ENCODE measurements around the gene PHRF1. TPM values are rescaled to one million over a fixed set of nuclear protein-coding genes. Genes with fewer than 3 reads are reported as not detected.
A peak's percentile ranks its signal among the peaks of the same experiment; 100 is the strongest.

Gene PHRF1, protein sequence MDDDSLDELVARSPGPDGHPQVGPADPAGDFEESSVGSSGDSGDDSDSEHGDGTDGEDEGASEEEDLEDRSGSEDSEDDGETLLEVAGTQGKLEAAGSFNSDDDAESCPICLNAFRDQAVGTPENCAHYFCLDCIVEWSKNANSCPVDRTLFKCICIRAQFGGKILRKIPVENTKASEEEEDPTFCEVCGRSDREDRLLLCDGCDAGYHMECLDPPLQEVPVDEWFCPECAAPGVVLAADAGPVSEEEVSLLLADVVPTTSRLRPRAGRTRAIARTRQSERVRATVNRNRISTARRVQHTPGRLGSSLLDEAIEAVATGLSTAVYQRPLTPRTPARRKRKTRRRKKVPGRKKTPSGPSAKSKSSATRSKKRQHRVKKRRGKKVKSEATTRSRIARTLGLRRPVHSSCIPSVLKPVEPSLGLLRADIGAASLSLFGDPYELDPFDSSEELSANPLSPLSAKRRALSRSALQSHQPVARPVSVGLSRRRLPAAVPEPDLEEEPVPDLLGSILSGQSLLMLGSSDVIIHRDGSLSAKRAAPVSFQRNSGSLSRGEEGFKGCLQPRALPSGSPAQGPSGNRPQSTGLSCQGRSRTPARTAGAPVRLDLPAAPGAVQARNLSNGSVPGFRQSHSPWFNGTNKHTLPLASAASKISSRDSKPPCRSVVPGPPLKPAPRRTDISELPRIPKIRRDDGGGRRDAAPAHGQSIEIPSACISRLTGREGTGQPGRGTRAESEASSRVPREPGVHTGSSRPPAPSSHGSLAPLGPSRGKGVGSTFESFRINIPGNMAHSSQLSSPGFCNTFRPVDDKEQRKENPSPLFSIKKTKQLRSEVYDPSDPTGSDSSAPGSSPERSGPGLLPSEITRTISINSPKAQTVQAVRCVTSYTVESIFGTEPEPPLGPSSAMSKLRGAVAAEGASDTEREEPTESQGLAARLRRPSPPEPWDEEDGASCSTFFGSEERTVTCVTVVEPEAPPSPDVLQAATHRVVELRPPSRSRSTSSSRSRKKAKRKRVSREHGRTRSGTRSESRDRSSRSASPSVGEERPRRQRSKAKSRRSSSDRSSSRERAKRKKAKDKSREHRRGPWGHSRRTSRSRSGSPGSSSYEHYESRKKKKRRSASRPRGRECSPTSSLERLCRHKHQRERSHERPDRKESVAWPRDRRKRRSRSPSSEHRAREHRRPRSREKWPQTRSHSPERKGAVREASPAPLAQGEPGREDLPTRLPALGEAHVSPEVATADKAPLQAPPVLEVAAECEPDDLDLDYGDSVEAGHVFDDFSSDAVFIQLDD (N-terminal part only)
- total RNA-seq = 27.3 TPM

DNA sequence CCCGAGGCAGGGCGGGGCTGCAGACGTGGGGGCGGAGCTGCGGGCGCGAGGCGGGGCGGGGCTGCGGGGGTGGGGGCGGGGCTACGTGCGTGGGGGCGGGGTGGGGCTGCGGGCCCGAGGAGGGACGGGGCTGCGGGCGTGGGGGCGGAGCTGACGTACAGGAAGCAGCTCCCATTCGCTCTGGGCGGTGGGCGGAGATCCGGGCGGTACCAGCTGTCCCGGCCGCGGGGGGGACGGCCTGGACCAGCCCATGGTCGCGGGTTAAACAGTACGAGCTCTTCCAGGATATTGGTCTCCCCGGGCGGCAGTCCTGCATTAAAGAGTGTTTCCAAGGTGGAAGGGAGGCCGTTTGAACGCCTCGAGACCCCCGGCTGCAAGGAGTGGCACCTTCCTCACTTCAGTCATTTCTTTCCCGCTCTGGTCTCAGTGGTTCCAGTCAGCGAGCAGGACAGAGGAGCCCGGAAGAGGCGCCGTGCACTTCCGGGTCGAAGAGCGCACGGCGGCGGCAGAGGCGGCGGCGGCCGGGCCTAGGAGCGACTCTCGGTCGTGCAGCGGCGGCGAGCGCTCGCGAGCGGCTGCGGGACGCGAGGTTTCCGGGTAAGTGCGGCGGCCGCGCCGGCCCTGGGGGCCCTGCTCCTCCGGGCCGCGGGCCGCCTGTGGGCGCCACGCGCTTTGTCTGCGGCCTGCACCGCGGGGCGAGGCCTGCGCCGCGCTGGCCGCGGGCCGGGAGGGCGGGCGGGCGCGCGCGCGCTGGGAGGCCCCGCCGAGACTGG, at the start of gene PHRF1:
Gene PHRF1, plus strand, starts transcription at position 475 of the 773 bp plus-strand sequence. CDS start 5,043 bp downstream, outside the sequence.
- DNase-seq = peak; percentile 93

DNA sequence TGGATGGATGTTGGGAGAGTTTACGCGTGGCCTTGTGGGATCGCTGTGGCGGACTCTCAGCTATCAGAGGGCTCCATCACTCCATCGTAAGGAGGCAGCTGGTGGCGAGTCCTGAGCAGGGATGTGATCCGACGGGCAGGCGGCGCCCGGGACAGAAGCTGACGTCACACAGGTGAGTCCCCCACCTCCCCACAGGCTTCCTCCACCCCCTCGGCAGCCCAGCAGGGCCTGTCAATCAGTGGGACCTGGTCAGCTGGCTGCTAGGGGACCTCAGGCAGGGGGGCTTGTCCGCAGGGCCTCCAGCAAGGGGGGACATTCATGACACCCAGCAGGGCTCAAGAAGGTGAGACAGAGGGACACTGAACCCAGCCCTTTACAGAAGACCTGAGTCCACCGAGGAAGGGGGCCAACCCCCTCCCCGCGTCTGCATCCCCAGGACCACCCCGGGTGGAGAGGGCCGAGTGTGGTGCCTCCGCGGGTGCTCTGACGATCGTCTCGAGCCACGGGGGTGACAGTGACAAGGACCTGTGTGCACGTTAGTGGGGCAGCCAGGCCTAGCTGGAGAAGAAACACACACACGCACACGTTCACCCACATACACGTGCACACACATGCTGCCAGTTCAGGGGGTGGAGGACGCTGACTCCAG, 48.0 kb upstream of the PHRF1 start:
- no peak for DNase-seq

DNA sequence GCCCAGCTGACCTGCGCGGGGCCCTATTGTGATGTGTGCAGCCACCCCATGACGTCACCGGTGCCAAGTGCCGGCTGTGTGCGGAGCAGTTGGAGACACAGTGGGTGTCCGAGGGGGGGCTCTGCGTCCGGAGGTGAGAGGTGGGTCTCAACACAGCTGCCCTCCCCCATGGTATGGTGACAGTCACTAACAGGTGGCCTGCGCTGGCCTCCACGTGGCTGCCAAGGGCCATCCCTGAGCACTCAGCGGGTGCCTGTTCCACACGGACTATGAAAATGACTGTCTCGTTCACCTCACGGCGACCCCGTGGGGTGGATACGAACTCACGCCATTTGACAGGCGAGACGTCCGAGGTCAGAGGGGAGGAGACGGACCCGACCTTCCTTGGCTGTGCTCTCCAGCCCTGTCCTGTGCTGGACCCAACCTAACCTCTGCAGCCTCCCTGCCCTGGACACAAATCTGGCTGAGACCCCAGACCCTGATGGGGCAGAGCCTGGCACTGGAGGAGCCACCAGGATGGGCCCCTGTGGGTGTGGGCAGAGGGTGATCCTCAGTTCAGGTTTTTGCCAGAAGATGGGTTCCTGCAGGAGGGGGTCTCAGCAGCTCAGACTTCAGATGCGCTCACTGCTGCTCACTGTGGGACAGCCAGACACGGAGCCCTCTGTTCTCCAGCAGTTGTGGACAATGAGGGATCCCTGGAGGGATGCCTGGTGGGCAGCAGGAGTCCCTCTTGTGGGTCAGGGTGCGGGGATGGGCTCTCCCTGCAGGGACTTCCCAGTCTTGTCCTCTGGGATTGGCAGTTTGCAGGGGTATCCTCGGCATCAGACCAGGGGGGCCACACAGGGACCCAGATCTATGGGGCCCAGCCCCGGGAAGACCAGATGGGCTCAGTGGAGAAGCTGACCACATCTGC, 47.2 kb upstream of the PHRF1 start:
- no peak for DNase-seq

DNA sequence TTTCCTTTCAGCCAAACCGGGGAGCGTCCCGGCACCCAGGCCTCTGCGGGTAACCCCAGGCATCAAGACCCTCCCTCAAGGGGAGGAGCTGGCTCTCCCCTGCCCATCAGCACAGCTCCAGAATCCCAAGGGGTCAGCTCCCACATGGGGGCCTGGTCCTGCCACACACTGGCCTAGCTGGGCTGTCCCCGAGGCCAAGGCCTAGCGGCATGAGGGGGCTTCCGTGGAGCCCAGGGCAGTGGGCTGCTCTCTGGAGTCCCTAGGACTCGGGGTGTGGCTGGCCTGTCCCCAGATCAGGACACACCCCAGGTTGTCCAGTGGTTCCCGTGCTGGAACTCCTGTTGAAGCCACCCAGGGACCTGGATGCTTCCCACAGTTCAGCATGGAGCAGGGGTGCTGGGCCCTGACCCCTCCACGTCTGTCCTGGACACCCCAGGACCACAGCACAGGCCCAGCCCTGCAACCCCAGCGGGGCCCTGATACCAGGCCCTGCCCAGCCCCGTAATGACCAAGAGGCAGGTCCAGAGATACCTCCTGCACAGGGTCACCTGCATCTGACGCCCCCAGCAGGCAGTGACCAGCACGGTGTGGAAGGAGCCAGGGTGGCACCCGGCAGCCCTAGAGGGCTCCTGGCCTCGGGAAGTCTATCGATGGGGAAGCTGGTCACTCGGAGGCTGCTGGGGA, 46.4 kb upstream of the PHRF1 start:
- DNase-seq = no peak

DNA sequence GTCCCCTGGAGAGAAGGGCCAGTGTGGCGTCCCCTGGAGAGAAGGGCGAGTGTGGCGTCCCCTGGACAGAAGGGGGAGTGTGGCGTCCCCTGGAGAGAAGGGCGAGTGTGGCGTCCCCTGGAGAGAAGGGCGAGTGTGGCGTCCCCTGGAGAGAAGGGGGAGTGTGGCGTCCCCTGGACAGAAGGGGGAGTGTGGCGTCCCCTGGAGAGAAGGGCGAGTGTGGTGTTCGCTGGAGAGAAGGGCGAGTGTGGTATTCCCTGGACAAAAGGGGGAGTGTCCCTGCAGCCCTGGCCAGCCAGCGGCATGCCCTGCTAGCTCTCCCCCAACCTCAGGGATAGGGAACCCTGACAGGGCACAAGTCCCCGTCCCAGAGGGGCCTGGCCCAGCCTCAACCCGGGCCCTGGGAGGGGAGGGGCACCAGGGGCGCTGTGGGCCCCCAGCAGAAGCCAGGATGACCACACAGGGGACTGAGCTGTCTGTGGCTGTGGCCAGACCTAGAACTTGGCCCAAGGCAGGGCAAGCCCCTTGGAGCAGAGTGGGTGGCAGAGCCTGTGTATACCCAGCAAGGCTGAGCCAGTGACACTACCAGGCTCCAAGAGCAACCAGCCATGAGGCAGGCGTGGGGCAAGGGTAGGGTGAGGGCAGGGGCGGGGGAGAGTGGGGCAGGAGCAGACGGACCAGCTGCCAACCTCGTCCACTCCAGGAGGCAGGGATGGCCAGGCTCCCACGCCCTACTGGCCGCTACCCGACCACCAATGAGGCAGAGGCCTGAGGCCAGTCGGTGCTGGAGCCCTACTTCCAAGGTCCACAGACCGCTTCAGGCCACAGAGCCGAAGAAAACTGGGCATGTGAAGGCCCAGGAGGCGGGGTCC, 45.1 kb upstream of the PHRF1 start:
- DNase-seq = no peak

DNA sequence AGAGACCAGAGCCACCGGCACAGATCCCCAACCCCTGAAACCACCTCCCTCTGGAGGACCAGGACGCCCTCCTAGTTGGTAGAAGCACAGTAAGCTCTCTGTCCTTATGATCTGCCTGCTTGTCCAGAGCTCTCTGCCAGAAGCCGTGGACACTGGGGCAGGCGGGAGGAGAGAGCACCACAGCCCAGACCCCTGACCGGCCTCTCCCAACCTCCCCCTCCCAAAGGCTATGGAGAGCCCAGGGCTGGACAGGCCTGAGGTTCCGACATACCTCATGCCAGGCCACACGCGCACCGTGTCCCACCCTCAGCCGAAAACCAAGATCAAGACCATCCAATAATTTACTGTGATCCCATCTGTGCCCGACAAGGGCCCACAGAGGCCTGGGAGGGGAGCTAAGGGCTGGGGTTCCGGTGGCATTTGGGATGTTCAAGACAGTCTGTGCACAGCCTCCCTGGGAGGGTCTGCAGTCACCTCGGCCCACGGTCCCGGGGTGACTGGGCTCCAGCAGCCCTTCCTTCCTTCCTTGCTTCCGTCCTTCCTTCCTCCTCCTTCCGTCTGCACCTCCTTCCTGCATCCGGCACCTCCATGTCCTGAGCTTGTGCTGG, 44.2 kb upstream of the PHRF1 start:
- no peak for DNase-seq

DNA sequence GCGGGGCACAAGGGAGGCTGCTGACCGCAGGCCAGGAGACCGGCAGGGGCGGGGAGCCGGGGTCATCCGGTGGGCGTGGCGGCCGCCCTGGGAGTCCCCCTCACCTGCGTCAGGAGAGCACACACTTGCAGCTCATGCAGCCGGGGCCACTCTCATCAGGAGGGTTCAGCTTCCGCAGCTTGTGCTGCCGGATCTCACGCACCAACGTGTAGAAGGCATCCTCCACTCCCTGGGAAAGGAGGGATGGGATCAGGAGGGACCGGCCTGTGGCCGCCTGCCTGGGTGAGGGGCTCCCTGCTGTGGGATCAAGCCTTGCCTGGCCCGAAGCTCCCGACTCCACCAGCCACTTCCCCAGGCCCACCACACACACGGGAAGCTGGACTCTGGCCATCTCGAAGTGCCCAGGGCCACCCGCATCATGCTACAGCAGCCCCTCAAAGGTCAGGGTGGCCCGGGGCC, 43.7 kb upstream of the PHRF1 start:
- DNase-seq = no peak

DNA sequence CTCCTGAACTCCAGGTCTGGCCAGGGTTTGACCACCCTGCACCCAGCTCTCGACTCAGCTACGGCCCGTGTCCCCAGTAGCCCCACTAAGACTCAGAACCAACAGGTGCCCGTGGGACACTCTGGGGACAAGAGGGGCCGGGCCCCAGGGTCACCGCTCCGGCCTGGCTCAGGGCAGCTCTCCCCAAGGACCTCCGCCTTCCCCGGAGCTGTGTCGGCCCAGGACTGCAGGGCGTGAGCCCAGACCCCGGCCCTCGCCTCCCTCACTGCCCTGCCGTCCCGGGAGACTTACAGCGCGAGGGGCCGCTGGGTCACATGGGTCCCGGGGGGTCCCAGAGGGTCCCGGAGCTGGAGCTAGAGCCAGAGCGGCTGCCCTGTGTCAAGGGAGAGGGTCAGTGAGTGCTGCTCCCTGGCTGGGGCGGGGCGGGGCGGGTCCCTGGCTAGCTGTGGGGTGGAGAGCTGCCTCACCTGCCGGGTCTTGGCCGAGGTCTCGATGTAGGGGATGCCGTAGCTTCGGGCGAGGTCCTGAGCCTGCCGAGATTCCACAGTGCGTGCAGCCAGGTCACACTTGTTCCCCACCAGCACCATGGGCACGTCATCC, 43.2 kb upstream of the PHRF1 start:
- no peak for DNase-seq

DNA sequence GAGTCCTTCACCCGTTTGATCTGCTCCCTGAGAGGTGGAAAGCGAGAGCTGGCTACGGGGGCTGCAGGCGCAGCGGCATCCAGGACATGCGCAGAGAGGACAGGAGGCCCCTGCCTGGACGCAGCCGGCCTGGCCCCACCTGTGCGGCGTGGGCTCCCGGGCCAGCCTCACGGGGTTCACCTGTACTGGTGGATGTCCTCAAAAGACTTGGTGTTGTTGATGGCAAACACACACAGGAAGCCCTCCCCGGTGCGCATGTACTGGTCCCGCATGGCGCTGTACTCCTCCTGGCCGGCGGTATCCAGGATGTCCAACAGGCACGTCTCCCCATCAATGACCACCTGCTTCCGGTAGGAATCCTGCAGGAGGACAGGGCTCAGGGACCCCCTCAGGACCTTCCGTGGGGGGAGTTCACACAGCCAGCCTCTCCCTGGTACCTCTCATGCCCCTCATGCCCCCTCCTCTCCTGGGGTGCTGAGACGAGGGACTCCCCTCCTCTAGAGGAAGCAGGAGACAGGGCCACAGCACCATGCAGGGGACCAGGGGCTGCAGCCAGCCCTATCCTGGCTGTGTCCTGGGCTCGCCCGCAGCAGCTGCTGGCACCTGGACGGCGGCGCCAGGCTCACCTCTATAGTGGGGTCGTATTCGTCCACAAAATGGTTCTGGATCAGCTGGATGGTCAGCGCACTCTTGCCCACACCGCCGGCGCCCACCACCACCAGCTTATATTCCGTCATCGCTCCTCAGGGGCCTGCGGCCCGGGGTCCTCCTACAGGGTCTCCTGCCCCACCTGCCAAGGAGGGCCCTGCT, 42.5 kb upstream of the PHRF1 start:
- no peak for DNase-seq

DNA sequence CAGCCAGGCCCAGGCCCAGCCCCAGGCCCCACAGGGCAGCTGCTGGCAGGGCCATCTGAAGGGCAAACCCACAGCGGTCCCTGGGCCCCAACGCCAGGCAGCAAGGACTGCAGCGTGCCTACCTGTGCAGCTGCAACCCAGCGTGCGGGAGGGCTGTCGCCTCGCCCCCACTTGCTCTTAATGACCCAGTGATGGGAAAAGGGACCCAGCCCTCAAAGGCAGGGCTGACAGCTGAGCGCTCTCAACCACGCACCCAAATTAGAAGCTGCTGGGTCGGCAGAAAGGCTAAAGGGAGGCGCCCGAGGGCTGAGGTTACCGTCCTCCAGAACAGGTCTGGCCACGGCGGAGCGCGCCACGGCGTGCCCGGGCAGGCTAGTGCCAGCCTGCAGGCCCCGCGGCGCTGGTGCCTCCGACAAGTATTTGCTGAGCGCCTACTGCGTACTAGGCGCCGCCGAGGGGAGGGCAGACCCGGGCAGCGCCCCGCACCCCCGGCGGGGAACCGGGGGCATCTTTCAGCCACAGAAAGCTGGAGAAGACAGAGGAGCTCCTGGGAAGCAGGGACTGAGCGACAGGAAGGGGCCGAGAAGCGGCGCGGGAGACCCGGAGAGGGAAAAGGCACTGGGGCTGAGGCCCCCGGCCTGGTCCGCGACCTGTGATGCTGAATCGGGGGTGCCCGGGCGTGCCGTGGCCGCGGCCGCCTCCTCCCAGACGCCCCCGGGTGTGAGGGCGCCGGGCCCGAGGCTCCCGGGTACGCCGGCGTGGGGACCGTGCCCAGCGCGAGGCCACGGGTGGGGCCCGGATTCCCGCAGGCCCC, 41.7 kb upstream of the PHRF1 start:
- no peak for DNase-seq

DNA sequence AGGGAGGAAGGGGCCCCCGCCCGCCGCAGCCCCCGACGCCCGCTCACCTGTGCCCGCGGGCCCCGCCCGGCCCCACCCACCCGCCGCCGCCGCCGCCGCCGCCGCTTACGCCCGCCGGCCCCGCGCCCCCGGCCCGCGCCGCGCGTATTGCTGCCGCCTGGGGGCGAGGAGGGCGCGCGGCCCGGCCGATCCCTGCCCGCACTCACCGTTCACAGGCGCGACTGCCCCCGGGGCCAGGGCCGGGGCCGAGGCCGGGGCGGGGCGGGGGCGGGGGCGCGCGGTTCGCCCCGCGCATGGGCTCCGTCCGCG, 41.1 kb upstream of the PHRF1 start:
- DNase-seq = no peak

DNA sequence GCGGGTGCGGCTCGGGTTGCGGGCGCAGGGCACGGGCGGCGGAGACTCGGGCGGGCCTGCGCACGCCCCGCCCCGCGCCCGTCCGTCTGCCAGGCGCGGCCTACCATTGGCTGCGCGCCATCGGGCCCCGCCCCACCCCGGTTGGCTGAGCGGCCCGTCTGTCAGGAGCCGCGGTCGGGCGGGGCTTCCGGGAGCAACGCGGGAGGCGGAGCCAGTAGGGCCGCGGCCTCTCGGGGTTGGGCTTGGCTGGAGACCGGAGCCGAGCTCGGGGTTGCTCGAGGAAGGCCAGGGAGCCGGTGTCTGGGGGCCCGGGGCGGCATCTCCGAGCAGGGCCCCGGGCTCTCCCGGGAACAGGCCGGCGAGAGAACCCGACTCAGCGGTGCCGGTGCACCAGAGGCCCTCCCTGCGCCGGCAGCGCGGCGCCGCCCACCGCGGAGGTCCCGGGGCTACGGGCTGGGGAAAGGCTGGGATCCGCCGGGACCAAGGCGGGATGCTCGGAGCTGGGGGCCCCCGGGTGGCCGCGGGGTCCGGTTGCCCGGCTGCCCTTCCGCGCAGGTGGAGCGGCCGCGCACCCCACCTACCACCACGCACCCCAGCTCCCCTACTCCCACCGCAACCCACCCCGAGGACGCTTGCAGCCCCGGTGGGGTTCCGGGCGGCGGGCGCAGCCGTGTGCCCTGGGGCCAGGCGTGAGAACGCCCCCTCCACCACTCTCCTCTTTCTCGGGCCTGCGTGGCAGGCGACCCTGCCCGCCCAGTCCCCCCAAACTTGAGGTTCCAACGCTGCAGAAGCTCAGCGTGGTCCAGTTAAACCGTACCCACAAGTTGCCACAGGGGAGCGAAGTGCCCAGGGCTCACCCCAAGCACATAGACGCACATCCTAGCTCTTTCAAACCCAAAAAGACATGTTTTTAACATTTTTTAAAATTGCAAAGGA, 40.5 kb upstream of the PHRF1 start, which contains the start of gene HRAS:
Gene HRAS, minus strand, starts transcription at position 58 of the 936 bp plus-strand sequence.
- peak; percentile 93 for DNase-seq

DNA sequence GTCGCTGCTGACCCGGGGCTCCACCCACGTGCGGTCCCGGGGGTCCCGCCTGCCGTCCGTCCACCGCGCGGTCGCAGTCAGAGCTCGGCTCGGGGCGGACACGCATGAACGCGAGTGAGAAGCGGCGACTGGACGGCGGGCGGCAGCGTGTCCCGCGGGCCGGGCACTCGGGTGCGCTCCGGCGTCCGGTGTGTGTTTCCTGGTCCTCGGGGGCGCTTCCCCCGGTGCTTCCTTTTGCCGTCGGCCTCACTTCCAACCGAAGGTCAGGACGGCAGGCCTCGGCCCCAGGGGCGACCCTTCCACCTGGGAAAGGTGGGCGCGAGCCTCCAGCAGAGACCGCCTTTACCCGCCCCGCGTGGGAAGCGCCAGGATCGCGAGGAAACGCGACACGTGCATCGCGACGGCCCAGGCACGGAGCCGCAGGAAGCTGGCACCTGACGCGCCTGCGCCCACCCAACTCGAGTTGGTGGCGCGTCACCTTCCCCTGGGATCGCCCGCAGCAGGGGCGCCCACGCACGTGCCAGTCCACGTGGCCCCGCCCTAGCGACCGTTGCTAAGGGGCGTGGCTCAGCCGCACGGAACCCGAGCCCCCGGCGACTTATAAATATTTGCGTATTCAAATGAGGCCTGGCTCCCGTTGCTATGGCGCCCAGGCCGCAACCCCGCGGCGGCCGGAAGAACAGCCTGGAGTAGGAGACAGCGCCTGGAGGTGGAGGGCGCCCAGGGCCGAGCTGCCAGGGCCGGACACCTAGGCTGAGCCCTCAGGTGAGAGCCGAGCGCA, 39.2 kb upstream of the PHRF1 start, which contains the start of gene LRRC56:
Gene LRRC56, plus strand, starts transcription at position 687 of the 781 bp plus-strand sequence. CDS start 3,158 bp downstream, outside the sequence.
- no peak for DNase-seq

Measured in occipital lobe (tissue), 2 donors.